ENCODE results near the gene TBC1D9B.

Gene TBC1D9B

GRCh38 chr5:179828756-179829421 lies 78.8 kb downstream of the TBC1D9B start:
- DNase-seq (ENCODE audit: low read depth) = no peak
- no peak overlapping the region for H3K4me3 ChIP-seq (ENCODE audit: low read depth, low read length)
- no peak for TF ChIP-seq CTCF (IDR thresholded peaks at IDR 0.05; ENCODE audit: low read depth, low read length, missing control alignments)

DNA sequence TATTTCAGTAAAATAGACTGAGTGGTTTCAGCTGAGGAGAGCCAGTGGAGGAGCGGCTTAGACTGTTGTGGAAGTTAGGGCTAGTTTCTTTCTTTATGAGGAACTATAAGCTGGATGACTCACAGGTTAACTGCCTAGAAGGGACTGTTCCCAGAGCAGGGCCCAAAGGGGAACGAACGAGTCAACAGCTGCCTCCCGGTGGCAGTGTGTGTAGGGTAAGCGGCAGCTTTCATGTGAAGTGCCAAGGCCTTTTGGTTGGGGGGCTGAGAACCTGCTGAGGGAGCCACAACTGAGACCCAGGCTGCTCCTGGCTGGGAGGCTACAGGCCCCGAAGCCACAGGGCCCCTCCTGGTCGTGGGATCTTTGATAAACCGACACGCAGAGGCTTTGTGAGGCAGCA lies 80.0 kb downstream of the TBC1D9B start:
- no peak overlapping the region for H3K4me3 ChIP-seq (ENCODE audit: low read depth, low read length)
- DNase-seq (ENCODE audit: low read depth) = no peak
- no peak for TF ChIP-seq CTCF (IDR thresholded peaks at IDR 0.05; ENCODE audit: low read depth, low read length, missing control alignments)

- H3K4me3 ChIP-seq (ENCODE audit: low read depth, low read length) = no peak overlapping the region
- no peak for TF ChIP-seq CTCF (IDR thresholded peaks at IDR 0.05; ENCODE audit: low read depth, low read length, missing control alignments)
- no peak for DNase-seq (ENCODE audit: low read depth)
Observed at GRCh38 chr5:179825655-179826182, 82.0 kb downstream of the TBC1D9B start.

DNA sequence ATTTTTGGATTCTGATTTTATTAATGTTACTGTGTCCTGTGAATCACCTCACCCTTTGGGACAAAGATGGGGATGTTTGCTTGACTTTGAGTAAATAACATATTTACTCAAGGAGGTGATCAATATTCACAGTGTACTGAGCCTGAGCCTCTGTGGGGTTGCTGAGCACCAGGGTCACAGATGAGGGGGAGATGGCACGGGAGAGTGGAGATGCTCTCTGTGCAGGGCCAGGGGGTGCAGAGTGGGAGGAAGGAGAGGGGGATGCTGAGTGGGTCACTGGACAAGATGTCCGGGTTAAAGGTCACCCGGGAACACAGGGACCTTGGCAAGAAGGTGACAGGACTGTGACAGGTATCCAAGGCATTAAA lies 83.0 kb downstream of the TBC1D9B start:
- H3K4me3 ChIP-seq (ENCODE audit: low read depth, low read length) = no peak overlapping the region
- TF ChIP-seq CTCF (IDR thresholded peaks at IDR 0.05; ENCODE audit: low read depth, low read length, missing control alignments) = no peak
- no peak for DNase-seq (ENCODE audit: low read depth)

GRCh38 chr5:179823937-179824744 lies 83.6 kb downstream of the TBC1D9B start:
- TF ChIP-seq CTCF (IDR thresholded peaks at IDR 0.05; ENCODE audit: low read depth, low read length, missing control alignments) = no peak
- H3K4me3 ChIP-seq (ENCODE audit: low read depth, low read length) = no peak overlapping the region
- DNase-seq (ENCODE audit: low read depth) = no peak

DNA sequence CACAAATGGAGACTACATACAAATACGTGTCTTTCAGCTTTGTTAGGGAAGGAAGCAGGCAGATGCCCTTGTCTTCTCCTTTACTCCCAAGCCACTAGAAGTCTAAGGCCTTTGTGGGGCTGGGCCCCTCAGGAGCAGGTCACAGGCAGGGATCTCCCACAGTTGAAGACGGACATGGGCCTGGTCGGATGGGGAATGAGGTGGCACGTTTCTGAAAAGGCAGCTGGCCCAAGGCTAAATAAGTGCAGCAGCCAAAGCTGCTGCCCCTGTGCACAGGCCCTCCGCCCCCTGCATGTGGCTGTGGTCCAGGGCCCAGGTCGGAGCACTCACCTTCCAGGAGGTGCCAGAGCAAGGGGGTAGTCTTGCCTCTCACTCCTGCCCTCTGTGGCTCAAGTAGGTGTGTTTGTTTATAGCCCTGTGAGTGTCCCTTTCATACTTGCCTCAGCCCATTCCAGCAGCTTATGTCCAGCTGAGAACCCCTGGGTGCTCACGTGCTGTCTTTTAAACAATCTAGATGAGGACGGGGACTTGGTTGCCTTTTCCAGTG lies 85.2 kb downstream of the TBC1D9B start:
- no peak for DNase-seq (ENCODE audit: low read depth)
- no peak for TF ChIP-seq CTCF (IDR thresholded peaks at IDR 0.05; ENCODE audit: low read depth, low read length, missing control alignments)
- H3K4me3 ChIP-seq (ENCODE audit: low read depth, low read length) = no peak overlapping the region; the same call in 1 of the 2 replicates

Data from GM12864 (cell line).